ENCODE data around the gene DGKD.

The DGKD gene

DNA sequence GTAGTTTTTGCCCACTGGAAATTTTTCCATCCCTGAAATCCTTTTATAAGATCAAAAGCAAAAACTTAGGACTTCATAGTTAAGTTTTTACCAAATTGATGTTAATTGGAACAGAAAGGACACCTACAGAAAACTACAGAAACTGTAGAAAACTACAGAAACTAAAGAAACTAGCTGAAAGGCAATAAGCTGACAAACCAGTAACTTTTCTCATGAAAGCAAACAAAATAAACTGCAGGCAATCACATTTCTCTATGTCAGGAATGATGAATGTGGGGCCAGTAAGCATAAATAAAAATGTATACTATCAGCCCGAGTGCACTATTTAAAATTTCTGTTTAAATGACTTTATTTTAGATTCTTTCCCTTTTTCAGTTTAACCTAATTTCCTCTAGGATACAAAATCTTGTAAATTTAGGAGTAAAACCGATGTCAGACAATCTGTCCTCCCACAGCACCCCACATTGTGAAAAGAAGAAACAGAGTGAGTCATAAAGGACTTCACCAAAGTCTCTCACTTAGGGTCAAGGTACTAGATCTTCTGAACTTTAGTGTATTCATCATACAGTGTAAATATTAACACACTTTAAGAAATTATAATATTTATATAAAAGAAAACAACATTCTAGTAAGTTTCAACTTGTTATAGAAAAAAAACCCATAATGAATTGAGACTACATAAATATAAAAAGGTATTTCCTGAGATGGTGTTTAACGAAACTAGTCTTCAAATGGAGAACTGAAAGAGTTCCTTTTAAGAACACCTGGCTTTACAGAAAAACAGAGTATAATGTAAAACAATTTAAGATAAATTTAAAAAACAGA is 165.7 kb downstream of the DGKD start:
- no peak for DNase-seq (ENCODE audit: low read depth, low spot score)
- H3K27ac ChIP-seq, result no peak overlapping the region
